Endothelial cell of umbilical vein (primary cell): Measurements from ENCODE around the gene FSTL3.

Experiments used
- FOS ChIP-seq: IDR thresholded peaks from 2 replicates; pipeline ENCODE4 v1.6.1; 2011; ENCODE audit warnings: mild to moderate bottlenecking, low read length, moderate library complexity, borderline replicate concordance; ENCODE audit not compliant: insufficient read depth
- MAX ChIP-seq: IDR thresholded peaks from 2 replicates; pipeline ENCODE4 v1.6.1; 2011; ENCODE audit not compliant: insufficient read depth, insufficient read length
- POLR2A ChIP-seq: IDR thresholded peaks from 2 replicates; pipeline ENCODE4 v1.6.1; 2012; ENCODE audit warnings: low read depth, mild to moderate bottlenecking, control low read depth, low read length
- POLR2AphosphoS5 ChIP-seq: IDR thresholded peaks from 2 replicates; pipeline ENCODE4 v1.6.1; 2012; ENCODE audit warnings: low read depth, mild to moderate bottlenecking, control low read depth, low read length, moderate library complexity; ENCODE audit not compliant: insufficient read depth
- TF ChIP-seq, protein P1 (sequence below), 2 donors: IDR thresholded peaks; 1 replicate in 1 of 2; 2 replicates in 1 of 2; pipeline ENCODE4 v1.5.1; 2011; ENCODE audit warnings: low read length in 2 of 2, mild to moderate bottlenecking in 2 of 2, moderate library complexity in 2 of 2, control low read depth in 1 of 2, inconsistent platforms in 1 of 2, low read depth in 1 of 2; ENCODE audit not compliant: insufficient read depth in 1 of 2; ENCODE audit errors: extremely low read depth in 1 of 2

GRCh38 chr19:641702-642101, 34.5 kb upstream of the FSTL3 start:
- TF ChIP-seq, protein P1, sequence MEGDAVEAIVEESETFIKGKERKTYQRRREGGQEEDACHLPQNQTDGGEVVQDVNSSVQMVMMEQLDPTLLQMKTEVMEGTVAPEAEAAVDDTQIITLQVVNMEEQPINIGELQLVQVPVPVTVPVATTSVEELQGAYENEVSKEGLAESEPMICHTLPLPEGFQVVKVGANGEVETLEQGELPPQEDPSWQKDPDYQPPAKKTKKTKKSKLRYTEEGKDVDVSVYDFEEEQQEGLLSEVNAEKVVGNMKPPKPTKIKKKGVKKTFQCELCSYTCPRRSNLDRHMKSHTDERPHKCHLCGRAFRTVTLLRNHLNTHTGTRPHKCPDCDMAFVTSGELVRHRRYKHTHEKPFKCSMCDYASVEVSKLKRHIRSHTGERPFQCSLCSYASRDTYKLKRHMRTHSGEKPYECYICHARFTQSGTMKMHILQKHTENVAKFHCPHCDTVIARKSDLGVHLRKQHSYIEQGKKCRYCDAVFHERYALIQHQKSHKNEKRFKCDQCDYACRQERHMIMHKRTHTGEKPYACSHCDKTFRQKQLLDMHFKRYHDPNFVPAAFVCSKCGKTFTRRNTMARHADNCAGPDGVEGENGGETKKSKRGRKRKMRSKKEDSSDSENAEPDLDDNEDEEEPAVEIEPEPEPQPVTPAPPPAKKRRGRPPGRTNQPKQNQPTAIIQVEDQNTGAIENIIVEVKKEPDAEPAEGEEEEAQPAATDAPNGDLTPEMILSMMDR (IDR thresholded peaks at IDR 0.05; ENCODE audit: extremely low read depth in 1 of 2, insufficient read depth in 1 of 2, low read depth in 1 of 2, low read length in 2 of 2), result no peak
- TF ChIP-seq POLR2A, result no peak
- TF ChIP-seq POLR2AphosphoS5, result no peak
- TF ChIP-seq MAX, result no peak
- no peak for TF ChIP-seq FOS
